ENCODE measurements around the gene CNOT9.

Gene CNOT9

DNA sequence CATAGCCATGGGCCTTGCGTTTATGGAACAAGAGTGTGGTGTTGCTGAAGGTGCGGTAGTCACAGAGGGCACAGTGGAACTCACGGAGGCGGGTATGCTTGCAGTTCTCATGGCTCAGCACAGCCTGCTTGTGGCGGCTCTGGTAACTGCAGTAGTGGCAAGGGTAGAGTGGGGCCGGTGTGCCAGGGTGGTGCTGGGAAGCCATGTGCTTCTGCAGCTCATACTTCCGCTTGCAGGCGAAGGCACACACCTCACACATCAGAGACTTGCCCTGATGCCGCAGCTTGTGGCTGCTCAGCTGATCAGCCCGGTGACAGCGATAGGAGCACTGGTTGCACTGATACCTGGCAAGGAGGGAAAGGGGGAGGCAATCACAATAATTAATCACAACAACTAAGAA, 76.1 kb downstream of the CNOT9 start:
- DNase-seq (ENCODE audit: low spot score), result no peak

DNA sequence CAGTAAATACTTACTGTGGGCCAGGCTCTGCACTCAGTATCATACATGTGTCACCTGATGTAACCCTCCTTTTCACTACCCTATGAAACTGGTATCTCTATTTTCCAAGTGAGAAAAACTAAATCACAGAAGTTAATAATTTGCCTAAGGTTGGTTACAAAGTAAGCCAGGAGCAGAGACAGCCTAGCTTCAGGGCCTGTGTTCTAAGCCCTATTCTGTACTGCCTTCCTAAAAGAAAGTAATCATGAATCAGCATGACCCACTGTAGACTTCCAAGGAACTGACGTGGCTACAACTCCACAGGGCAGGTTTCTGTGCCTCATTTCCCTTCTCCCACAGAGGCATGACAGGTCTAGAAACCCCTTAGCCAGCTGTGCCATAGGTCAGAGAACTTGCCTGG, 76.5 kb downstream of the CNOT9 start:
- DNase-seq (ENCODE audit: low spot score), result no peak
